Mesenchymal stem cell (in vitro differentiated cells and primary cell): ENCODE measurements around the gene CORO1C.

Experiments used
- DNase-seq: peaks from one replicate; pipeline ENCODE4 v3.0.0-alpha.2; 2013
- H2AFZ ChIP-seq: one replicate; pipeline ENCODE4 v1.6.1; 2013; ENCODE audit warnings: low read depth, mild to moderate bottlenecking, control low read depth, inconsistent platforms, low read length, moderate library complexity
- H2AK5ac ChIP-seq: 2 replicates; pipeline ENCODE4 v1.6.1; 2013; ENCODE audit warnings: low read length, moderate library complexity, mild to moderate bottlenecking, inconsistent platforms; ENCODE audit not compliant: severe bottlenecking
- H2BK120ac ChIP-seq: one replicate; pipeline ENCODE4 v1.6.1; 2013; ENCODE audit warnings: low read depth, mild to moderate bottlenecking, inconsistent platforms, low read length, moderate library complexity
- H2BK12ac ChIP-seq, 2 experiments: one replicate each; pipeline ENCODE4 v1.6.1; 2013; ENCODE audit warnings: inconsistent platforms in 2 of 2, low read length in 2 of 2, mild to moderate bottlenecking in 2 of 2, moderate library complexity in 2 of 2, control low read depth in 1 of 2
- H2BK15ac ChIP-seq: one replicate; pipeline ENCODE4 v1.6.1; 2013; ENCODE audit warnings: mild to moderate bottlenecking, low read depth, inconsistent platforms; ENCODE audit not compliant: poor library complexity, severe bottlenecking
- H2BK5ac ChIP-seq: 2 replicates; pipeline ENCODE4 v1.6.1; 2013; ENCODE audit warnings: low read depth, mild to moderate bottlenecking, low read length, control low read depth, inconsistent platforms; ENCODE audit not compliant: poor library complexity, severe bottlenecking
- H3K14ac ChIP-seq, 2 experiments: one replicate each; pipeline ENCODE4 v1.6.1; 2013; ENCODE audit warnings: inconsistent platforms in 2 of 2, low read length in 2 of 2, control low read depth in 1 of 2, mild to moderate bottlenecking in 1 of 2, moderate library complexity in 1 of 2
- H3K18ac ChIP-seq, 2 experiments: one replicate each; pipeline ENCODE4 v1.6.1; 2013; ENCODE audit warnings: inconsistent platforms in 2 of 2, low read length in 2 of 2, control low read depth in 1 of 2, low read depth in 1 of 2, mild to moderate bottlenecking in 1 of 2
- H3K23ac ChIP-seq, 2 experiments: one replicate each; pipeline ENCODE4 v1.6.1; 2013; ENCODE audit warnings: inconsistent platforms in 2 of 2, low read length in 2 of 2, mild to moderate bottlenecking in 2 of 2, moderate library complexity in 2 of 2, control low read depth in 1 of 2
- H3K27ac ChIP-seq: 2 replicates; pipeline ENCODE4 v1.5.1; 2013; ENCODE audit warnings: mild to moderate bottlenecking, moderate library complexity, low read length, control low read depth, inconsistent platforms; ENCODE audit not compliant: poor library complexity, severe bottlenecking
- H3K27me3 ChIP-seq, 2 experiments: 2 replicates each; pipeline versions ENCODE4 v1.6.1 to v1.7.0; 2013; ENCODE audit warnings: low read length in 2 of 2, mild to moderate bottlenecking in 2 of 2, moderate library complexity in 2 of 2, control low read depth in 1 of 2, inconsistent platforms in 1 of 2; ENCODE audit not compliant: control insufficient read depth in 1 of 2, insufficient read depth in 1 of 2
- H3K36me3 ChIP-seq, 2 experiments: 2 replicates each; pipeline versions ENCODE4 v1.6.1 to v1.7.0; 2013; ENCODE audit warnings: low read length in 2 of 2, control low read depth in 1 of 2, inconsistent platforms in 1 of 2, low read depth in 1 of 2, mild to moderate bottlenecking in 1 of 2; ENCODE audit not compliant: insufficient read depth in 2 of 2, control insufficient read depth in 1 of 2
- H3K4ac ChIP-seq, 2 experiments: one replicate each; pipeline ENCODE4 v1.6.1; 2013; ENCODE audit warnings: inconsistent platforms in 2 of 2, low read length in 2 of 2, mild to moderate bottlenecking in 2 of 2, moderate library complexity in 2 of 2, control low read depth in 1 of 2, low read depth in 1 of 2
- H3K4me1 ChIP-seq: 2 replicates; pipeline ENCODE4 v1.6.1; 2013; ENCODE audit warnings: low read depth, low read length, control low read depth; ENCODE audit not compliant: control insufficient read depth, insufficient read depth
- H3K4me2 ChIP-seq: 2 replicates; pipeline ENCODE4 v1.6.1; 2013; ENCODE audit warnings: low read length, mild to moderate bottlenecking, inconsistent platforms; ENCODE audit not compliant: poor library complexity, severe bottlenecking
- H3K4me3 ChIP-seq, 2 experiments: 2 replicates each; pipeline versions ENCODE4 v1.5.1 to v1.7.0; 2013; ENCODE audit warnings: low read length in 2 of 2, mild to moderate bottlenecking in 2 of 2, control low read depth in 1 of 2, low read depth in 1 of 2; ENCODE audit not compliant: insufficient read depth in 1 of 2
- H3K79me1 ChIP-seq: replicated peaks from 2 replicates; pipeline ENCODE4 v1.6.1; 2013; ENCODE audit warnings: mild to moderate bottlenecking, control low read depth, low read length, inconsistent platforms; ENCODE audit not compliant: poor library complexity, severe bottlenecking
- H3K9ac ChIP-seq: 2 replicates; pipeline ENCODE4 v1.7.0; 2013; ENCODE audit warnings: mild to moderate bottlenecking, low read length, moderate library complexity
- H3K9me3 ChIP-seq: 2 replicates; pipeline ENCODE4 v1.7.0; 2013; ENCODE audit warnings: mild to moderate bottlenecking, low read length; ENCODE audit not compliant: control insufficient read depth
- H4K8ac ChIP-seq: one replicate; pipeline ENCODE4 v1.6.1; 2013; ENCODE audit warnings: inconsistent platforms, mild to moderate bottlenecking, low read length, moderate library complexity
- H4K91ac ChIP-seq: one replicate; pipeline ENCODE4 v1.6.1; 2013; ENCODE audit warnings: mild to moderate bottlenecking, low read length, inconsistent platforms
- WGBS: methylation state at CpG from one replicate; pipeline ENCODE4 v1.1.7; 2013; ENCODE audit warnings: mixed read lengths; 5-methylcytosine and 5-hydroxymethylcytosine counted together

CORO1C gene

GRCh38 chr12:108747563-108747962 lies 16.2 kb upstream of the CORO1C start:
- Histone ChIP-seq H3K27me3 (no peaks in the 10 kb centered on the region), H3K23ac (no peak overlapping the region), H2AFZ (no peak overlapping the region), H3K9me3 (no peaks in the 10 kb centered on the region), H2BK120ac (no peak overlapping the region), H3K4me3 (no peak overlapping the region), H4K91ac (no peak overlapping the region), H3K9ac (no peak overlapping the region), H3K36me3 (no peaks in the 10 kb centered on the region), H3K4me2 (no peak overlapping the region), H3K27ac (no peak overlapping the region), H4K8ac (no peak overlapping the region), H2AK5ac (no peak overlapping the region), H3K4me1 (no peaks in the 10 kb centered on the region), H2BK12ac (no peak overlapping the region), H3K18ac (no peak overlapping the region), H3K79me1 (no peaks in the 10 kb centered on the region), H2BK15ac (no peak overlapping the region), H3K4ac (no peak overlapping the region), H3K14ac (no peak overlapping the region), H2BK5ac (no peak overlapping the region)
- WGBS, result 81% methylated on average over 1 of the region's 3 CpGs
- DNase-seq, result no peak

GRCh38 chr12:108745641-108746040 lies 14.3 kb upstream of the CORO1C start:
- Histone ChIP-seq H3K23ac (no peak overlapping the region), H3K27ac (no peak overlapping the region), H3K9ac (no peak overlapping the region), H2AFZ (no peak overlapping the region), H2BK12ac (no peak overlapping the region), H3K4me3 (no peak overlapping the region), H4K8ac (no peak overlapping the region), H4K91ac (no peak overlapping the region), H3K14ac (no peak overlapping the region), H3K4me2 (no peak overlapping the region), H3K9me3 (no peaks in the 10 kb centered on the region), H3K18ac (no peak overlapping the region), H2AK5ac (no peak overlapping the region), H3K4ac (no peak overlapping the region), H3K4me1 (no peaks in the 10 kb centered on the region), H3K36me3 (no peaks in the 10 kb centered on the region), H3K79me1 (no peaks in the 10 kb centered on the region), H2BK15ac (no peak overlapping the region), H2BK120ac (no peak overlapping the region), H3K27me3 (no peaks in the 10 kb centered on the region), H2BK5ac (no peak overlapping the region)
- no peak for DNase-seq
- 97% methylated on average over 5 of the region's 5 CpGs for WGBS

GRCh38 chr12:108744021-108744897 lies 12.9 kb upstream of the CORO1C start:
- Histone ChIP-seq H4K8ac (no peak overlapping the region), H3K14ac (no peak overlapping the region), H2BK120ac (no peak overlapping the region), H2AFZ (no peak overlapping the region), H3K36me3 (no peaks in the 10 kb centered on the region), H3K79me1 (no peaks in the 10 kb centered on the region), H3K4me2 (no peak overlapping the region), H3K18ac (no peak overlapping the region), H3K4me3 (no peak overlapping the region), H3K9ac (no peak overlapping the region), H2AK5ac (no peak overlapping the region), H3K9me3 (no peaks in the 10 kb centered on the region), H3K23ac (no peak overlapping the region), H4K91ac (no peak overlapping the region), H3K27me3 (no peaks in the 10 kb centered on the region), H3K27ac (no peak overlapping the region), H2BK5ac (no peak overlapping the region), H3K4me1 (no peaks in the 10 kb centered on the region), H3K4ac (no peak overlapping the region), H2BK12ac (no peak overlapping the region), H2BK15ac (no peak overlapping the region)
- whole genome bisulfite sequencing, result 83% methylated on average over 2 of the region's 5 CpGs
- DNase-seq, result no peak

- Histone ChIP-seq H3K18ac (no peak overlapping the region), H4K8ac (no peak overlapping the region)
- WGBS, result 50% methylated on average over 1 of the region's 2 CpGs
These were observed 6.9 kb upstream of the CORO1C start for GRCh38 chr12:108738170-108738569.

More at GRCh38 chr12:108738170-108738569, 6.9 kb upstream of the CORO1C start:
- Histone ChIP-seq H2AFZ (no peak overlapping the region), H3K23ac (no peak overlapping the region), H3K9me3 (peaks cover 4% of the 10 kb centered on the region), H2AK5ac (no peak overlapping the region), H2BK12ac (no peak overlapping the region), H3K27ac (no peak overlapping the region), H3K9ac (no peak overlapping the region), H2BK120ac (no peak overlapping the region), H4K91ac (no peak overlapping the region), H3K4me3 (no peak overlapping the region), H2BK15ac (no peak overlapping the region), H3K14ac (no peak overlapping the region), H3K4me1 (peaks cover 3% of the 10 kb centered on the region), H3K4me2 (no peak overlapping the region), H3K27me3 (no peaks in the 10 kb centered on the region), H3K36me3 (no peaks in the 10 kb centered on the region), H2BK5ac (no peak overlapping the region), H3K4ac (no peak overlapping the region), H3K79me1 (no peaks in the 10 kb centered on the region)
- DNase-seq, result no peak
